HG02938 (cell line): ENCODE data around the gene CLDN22.
"Not testable (repeated sequence)": the region's sequence is repeated elsewhere in the genome, so short reads cannot be mapped to it uniquely, and the experiment has no call there.

Source experiments
- ATAC-seq: cut with Tn5 transposase; IDR thresholded peaks from one replicate; pipeline ENCODE4 v1.9.1; 2021; ENCODE audit warnings: mild to moderate bottlenecking, moderate library complexity; ENCODE audit not compliant: unreplicated experiment

The CLDN22 gene

DNA sequence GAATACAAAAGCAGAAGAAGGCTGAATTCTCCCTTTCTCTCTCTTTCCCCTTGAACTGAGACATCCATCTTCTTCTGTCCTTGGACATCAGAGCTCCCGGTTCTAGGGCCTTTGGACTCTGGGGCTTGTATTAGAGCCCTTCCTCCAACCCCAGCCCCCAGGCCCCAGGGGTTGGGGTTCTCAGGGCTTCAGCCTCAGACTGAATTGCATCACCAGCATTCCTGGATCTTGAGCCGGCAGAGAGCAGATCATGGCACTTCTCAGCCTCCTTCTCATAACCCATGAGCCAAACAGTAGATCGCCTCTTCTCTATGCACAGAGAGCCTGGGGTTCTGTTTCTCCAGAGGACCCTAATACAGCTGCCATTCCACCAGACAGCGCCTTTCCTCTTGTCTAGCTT lies 27.5 kb upstream of the CLDN22 start:
- no peak for ATAC-seq

DNA sequence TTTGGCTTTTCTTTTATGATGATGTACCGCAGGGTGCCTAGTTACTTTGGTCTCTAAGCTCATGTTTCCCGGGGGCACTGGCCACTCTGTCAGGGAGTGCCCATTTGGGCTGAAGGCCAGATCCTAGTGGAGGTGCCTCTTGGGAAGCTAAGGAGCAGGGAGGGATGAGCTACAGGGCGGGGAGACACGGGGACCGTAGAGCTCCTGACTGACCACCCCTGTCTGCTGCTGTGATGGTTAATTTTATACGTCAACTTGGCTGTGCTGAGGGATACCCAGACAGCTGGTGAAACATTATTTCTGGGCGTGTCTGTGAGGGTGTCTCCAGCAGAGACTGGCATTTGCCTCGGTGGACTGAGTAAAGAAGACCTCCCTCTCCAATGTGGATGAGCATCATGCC lies 27.1 kb upstream of the CLDN22 start:
- no peak for ATAC-seq

DNA sequence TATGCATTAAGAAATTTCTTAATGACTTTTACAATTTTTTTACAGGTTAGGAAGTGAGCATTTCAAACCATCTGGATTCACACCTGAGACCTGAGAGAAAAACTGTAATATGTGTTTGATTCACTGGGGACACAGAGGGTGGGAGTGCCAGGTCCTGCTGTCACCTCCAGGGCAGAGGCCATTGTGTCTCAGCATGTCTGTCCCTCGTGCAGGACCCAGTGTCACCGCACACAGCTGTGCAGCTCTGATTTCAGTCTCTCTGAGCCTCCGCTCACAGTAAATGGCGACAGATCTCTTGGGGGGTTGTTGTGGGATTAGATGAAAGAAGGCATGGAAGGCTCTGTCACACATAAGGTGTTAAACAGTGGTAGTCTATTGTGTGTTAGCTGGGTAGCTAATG lies 25.2 kb upstream of the CLDN22 start:
- ATAC-seq: no peak

DNA sequence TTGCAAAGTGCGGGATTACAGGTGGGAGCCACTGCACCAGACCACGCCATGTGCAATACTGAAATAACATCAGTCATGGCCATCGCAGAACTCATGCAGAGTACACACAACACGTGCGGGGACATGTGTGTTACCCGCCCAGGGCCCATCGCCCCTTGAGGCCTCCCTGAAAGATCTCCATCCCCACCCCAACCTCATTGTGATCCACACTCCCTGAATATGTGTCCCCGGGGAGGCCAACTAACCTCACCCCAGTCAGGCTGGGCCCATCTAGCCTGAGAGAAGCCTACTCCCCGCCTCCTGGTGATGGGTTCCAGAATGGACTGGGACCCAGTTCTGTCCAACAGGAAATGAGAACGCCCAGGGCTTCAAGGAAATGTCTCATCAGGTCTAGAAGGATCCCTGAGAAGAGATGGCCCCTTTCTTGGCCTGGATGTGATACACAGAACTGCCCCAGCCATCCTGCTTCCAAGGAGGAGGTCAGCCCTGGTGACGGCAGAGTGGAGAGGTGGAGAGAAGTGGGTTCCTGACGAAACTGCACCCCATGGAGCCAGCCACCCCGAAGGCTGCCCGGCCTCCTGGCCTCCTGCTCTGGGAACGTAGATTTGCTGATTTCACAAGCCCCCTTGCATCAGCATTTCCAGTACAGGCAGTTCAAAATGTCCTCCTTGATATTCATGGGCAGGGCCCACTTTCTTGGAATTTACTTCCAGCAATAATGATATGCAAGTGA lies 24.6 kb upstream of the CLDN22 start:
- no peak for ATAC-seq

DNA sequence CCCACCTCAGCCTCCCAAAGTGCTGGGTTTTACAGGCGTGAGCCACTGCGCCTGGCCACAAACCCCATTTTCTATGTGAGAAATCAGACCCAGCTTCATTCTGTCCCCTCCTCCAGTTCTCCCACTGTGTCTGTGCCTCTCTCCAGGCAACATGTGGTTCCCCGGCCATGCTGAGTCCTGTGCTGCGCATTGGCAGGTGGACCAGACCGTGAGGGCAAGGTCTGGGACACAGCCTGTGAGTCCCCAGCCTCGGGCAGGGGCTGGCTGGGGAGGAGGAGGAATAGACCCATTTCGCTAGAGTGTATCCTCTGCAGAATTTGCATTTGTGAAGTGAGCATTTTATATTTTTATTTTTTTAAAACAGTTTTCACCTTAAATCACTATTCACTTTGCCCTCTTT lies 23.7 kb upstream of the CLDN22 start:
- ATAC-seq: no peak

DNA sequence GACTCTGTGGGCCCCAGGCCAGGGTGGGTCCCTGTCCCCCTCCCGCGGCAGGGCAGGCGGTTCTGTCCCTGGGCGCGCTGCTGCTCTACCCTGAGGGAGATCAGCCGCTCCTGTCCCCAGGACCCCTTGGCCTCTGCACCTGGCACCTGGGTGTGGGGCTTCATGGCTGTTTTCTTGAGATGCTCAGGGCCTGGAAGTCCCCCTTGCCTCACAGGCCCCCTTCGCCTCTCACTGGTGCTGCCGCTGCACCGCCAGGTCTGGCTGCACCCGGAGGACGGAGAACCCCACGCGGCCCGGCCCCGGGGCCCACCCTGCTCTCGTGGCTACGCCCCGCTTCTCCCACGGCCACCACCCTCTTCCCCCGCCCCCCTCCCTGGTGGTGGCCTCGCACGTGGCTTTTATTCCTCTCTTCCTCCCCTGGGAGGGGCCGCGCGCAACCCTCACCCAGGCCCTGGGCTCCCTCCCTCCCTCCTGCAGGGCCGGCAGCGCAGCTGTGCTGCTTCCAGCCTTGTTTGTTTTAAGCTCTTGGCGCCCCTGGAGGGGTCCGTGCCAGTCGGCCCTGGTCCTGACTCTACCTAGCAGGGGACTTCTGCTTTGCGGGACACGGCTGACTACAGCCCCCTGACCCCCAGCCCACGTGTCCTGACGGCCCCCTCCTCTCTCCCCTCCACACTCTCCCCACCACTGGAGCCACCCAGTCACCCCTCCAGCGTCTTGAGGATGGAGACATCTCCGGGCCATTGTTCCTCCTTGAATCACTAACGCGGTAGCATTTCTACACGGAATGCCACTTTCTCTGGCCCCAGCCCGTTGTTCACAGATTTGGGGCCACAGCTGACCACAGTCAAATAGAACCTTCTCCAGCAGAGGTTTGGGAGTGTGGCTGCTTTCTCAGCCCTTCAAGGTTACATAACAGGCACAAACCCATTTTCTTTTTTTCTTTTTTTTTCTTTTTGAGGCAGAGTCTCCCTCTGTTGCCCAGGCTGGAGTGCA lies 22.8 kb upstream of the CLDN22 start:
- ATAC-seq: no peak

DNA sequence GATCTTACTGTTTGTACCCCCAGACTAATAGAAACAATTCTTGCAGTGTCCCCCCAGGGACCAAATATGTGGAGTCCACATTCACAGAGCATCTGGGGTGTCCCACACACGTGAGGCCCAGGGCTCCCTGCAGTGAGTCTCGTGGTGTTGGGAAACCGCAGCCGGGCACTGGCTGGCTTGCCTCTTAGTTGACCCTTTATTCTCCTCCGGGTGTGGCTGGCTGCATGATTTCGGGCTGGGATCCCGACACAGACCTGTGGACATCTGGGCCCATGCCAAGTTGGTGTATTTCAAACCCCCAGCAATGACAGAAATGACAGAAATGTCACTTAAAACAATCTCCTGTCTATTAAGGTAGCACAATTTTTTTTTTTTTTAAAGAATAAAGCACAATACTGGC lies 17.8 kb upstream of the CLDN22 start:
- no peak for ATAC-seq

DNA sequence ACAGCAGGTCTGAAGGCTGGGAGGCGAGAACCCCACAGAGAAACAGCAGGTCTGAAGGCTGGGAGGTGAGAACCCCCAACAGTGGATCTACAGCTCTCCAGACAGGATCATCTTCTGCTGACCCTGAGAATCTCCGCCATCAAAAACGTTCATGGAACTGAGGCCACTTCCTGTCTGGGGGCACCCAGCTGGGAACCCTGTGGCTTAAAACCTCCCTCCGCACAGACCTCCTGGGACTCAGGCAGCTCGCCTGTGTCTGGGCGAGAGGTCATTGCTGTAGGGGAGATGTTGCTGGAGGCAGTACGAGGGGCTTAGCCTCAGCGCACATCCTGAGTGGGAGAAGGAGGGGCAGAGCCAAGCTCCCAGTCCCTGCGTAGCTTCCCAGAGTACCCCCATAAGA lies 17.3 kb upstream of the CLDN22 start:
- no peak for ATAC-seq

DNA sequence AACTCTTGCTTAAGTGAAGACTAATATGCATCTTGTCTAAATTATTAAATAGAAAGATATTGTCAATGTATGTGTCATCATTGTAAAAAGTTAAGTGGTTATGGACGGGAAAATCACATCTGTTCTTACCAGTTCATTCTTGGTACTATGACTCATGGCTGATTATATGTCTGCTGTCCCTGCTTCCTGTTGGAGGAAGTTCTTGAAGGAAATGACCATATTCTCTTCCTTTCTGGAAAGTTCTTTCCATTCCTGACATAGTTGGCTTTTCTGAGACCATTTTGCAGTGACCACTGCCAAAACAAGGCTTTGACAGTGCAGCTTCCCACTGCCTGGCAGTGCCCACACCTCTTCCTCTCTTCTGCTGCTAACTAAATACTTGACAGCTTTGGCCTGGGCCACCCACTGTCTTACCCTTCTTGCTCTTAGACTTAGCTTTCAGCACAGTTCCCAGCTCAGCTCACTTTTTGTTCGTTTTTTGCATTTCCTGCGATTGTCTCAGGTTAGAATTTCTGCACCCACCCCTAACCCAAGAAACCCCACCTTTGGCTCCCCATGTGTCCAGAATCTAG lies 15.4 kb upstream of the CLDN22 start:
- ATAC-seq: no peak

DNA sequence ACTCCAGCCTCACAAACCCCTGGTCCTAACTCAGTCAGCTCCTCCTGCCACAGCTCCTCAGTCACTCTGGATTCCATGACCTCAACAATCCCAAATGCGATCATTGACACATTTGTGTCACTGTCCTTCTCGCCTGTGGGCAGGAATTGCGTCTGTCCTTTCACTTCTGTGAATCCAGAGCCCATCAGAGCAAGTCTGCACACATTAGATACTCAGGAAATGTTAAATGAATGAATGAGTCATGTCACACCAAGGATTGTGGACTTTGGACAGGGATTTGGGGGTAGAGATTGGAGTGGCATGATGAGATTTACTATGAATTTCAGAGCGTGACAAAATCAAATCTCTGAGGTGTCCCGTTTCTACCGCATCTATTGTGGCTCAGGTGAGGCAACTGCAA lies 13.9 kb upstream of the CLDN22 start:
- ATAC-seq: no peak

DNA sequence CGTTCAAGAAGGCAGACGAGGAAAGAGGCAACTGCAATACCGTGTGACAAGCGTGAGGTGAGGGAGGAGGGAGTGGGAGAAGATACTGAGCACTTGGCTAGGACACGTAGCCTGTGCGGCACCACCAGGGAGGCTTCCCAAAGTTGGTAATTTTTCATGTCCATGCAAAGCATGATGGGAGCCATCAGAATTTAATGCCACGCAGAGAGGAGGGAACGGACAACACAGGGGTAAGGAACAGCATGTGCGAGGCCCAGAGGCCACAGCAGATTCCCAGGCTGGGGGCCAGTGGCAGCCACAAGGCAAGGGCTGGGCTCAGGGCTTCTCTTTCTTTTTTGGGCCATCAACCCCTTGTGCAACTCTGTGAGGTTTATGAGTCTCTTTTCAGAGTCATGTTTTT lies 13.1 kb upstream of the CLDN22 start:
- no peak for ATAC-seq

DNA sequence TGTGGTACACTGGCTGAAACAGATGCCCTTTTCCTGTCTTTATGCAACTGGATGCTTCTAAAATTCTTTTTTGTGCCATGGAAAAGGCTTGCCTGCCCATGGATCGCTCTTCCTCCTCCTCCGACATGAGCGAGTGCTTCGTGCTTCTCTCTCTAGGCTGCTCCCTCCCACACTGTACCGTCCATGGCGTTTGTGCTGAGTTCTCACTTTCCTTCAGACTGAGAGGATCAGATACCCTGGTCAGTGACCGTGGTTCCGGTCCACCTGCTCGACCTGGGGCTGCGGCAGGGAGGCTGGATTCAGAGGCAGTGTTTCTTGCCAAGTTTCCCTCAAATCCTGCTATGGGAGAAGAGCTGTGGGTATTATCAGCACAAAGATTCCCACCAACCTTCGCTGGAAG lies 12.4 kb upstream of the CLDN22 start:
- no peak for ATAC-seq

DNA sequence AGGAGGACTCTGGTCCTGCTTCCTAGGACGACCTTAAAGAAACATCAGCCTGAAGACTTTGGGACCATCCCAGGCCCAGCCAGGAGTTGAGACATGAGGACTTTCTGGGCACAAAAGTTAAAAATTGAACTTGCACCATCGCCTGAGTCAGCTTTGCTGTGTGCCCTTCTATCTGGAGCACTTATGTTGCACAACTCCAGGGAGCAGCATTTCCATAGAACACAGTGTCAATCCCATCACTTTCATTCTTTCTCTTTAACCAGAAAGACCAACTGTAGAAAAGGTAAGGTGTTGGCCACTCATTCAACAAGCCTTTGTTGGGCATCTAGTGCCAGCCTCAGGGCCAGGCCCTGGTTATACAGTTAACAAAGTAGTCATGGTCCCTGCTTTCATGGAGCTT lies 10.8 kb upstream of the CLDN22 start:
- no peak for ATAC-seq

DNA sequence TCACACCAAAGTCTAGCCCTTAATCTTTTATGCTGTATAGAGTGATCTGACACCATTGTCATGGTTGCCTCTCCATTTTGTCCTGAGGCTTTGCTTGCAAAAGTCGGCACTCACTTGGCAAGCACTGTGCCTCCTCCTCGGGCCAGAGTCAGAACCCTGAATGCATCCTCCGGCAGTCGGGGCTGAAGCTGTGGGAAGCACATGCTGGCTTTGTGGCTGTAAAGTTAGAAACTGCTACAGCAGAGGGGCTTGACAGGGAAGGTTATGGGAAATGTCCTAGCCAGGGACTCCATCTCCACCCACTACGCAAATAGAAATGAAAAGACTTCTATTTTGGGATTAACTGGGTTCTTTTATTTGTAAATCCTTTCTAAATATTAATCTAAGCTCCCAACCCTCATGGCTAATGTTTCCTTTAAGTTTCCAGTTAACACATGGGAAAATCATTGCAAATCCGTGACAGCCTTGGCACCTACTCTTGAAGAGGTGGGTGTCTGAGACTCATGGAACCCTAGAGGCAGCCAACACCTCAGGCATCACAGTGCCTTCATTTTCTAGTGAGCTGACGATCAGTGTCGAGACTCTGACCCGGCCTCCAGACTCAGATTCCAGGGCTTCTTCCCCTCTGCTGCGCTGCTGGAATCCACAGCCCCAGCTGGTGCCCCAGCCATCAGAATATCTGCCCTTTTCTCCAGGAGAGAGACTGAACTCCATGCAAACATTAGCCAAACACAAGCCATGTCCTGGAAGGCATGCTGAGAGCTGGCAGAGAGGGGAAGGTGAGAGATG lies 10.1 kb upstream of the CLDN22 start:
- no peak for ATAC-seq

DNA sequence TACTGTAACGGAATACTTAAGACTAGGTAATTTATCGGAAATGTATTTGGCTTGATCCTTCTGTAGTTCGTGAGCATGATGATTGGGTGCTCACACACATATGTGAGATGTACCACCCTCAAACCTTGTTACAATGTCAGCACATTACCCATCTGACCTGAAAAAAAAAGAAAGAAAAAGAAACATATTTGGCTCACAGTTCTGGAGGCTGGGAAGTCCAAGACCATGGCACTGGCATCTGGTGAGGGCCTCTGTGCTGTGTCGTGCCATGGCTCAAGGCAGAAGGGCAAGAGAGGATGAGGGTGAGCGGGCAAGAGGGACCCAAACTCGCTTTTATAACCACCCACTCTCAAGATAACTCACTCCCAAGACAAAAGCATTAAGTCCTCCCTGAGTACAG lies 9.2 kb upstream of the CLDN22 start:
- ATAC-seq: no peak

DNA sequence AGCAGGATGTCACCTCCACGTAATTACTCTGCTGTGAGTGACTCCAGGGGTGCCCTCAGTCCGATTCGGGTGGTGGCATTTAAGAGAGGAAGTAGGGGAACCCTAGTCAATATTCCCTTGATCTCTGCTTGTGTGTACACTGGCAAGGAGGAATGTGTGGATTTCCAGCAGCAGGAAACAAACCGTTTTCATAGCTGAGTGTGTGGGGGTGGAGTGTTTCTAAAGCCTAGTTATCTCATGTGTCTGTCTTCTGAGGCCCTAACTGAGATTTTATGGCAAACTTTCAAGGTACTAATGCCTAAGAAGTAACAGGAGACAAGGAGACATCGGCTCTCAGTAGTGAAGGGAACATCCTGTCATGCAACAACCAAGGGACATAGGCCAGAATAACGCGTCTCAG lies 8.8 kb upstream of the CLDN22 start:
- no peak for ATAC-seq

DNA sequence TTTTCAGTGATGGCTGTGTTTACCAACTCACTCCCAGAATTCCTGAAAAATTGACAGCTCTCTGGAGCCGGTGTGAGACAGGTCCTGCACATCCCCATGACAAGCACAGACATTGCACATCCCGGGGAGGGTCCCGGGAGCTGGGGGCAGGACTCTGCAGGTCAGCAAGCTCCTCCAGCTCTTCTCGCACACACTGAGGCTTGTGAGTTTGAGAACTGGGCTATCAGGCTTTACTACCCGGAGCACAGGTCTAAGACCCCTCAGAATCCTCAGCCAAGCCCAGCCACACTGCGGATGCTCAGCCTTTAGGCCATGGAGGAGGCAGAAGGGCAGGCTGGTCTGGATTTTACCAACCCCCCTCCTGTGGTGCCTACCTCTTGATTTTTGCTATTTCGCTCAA lies 7.8 kb upstream of the CLDN22 start:
- no peak for ATAC-seq

DNA sequence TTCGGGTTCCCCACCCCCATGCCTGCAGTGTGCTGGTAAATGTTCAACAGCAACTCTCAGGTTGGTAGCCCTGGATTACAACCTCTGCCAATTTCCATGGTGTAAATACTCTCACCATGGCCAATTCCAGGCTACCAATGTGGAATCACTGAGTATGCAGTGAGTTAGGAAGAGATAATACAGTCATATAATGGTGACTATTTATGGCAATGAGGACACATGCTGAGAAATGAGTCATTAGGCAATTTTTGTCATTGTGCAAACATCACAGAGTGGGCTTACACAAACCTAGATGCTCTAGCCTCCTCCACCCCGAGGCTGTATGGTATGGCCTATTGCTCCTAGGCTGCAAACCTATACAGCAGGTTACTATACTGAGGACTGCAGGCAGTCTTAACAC lies 6.8 kb upstream of the CLDN22 start:
- ATAC-seq: no peak

DNA sequence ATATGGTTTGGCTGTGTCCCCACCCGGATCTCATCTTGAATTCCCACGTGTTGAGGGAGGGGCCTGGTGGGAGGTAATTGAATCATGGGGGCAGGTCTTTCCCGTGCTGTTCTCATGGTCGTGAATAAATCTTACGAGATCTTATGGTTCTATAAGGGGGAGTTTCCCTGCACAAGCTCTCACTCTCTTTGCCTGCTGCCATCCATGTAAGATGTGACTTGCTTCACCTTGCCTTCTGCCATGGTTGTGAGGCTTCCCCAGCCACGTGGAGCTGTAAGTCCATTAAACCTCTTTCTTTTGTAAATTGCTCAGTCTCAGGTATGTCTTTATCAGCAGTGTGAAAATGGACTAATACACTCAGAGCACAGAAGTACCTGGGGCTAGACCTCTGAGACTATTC lies 6.3 kb upstream of the CLDN22 start:
- not testable (repeated sequence) for ATAC-seq

DNA sequence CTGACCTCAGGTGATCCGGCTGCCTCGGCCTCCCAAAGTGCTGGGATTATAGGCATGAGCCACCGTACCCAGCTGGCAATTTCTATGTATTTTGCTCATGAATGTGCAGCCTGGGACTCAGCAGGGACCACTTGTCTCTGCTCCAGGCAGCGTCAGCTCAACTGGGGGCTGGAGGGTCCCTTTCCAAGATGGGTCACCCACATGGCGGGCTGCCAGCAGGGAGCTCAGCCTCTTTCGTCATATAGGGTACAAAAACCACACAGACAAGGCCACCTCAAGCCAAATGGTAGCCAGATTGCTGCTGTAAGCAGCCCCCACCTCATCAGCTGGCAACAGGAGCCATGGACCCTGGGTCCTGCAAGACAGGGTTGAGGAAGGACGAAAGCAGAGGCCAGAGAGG lies 4.5 kb upstream of the CLDN22 start:
- no peak for ATAC-seq

DNA sequence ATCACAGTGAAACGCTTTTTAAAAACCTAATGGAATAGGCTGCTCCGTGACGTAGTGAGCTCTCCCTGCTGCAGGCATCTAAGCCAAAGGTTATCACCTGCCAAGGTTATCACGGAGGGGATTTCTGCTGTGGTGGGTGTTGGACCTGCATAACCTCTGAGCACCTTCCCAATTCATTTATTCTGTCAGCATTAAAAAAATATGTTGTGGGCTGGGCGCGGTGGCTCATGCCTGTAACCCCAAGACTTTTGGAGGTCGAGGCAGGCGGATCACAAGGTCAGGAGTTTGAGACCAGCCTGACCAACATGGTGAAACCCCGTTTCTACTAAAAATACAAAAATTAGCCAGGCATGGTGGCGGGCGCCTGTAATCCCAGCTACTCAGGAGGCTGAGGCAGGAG lies 4.0 kb upstream of the CLDN22 start:
- not testable (repeated sequence) for ATAC-seq
